K562 (cell line): ENCODE data around the gene PLS1. TPM values are rescaled to one million over a fixed set of nuclear protein-coding genes. Genes with fewer than 3 reads are reported as not detected.

Experiments
- CBFA2T2 ChIP-seq: fragments of 450-650 bp; conservative IDR thresholded peaks from 2 replicates; pipeline ENCODE4 v1.6.1; 2017; ENCODE audit warnings: mild to moderate bottlenecking
- CHD4 ChIP-seq: fragments of 200-600 bp; sonication (generic); IDR thresholded peaks from 3 replicates; pipeline ENCODE4 v1.6.1; 2012; ENCODE audit warnings: low read depth, mild to moderate bottlenecking, mixed read lengths, low read length, inconsistent platforms; ENCODE audit not compliant: insufficient read depth, insufficient replicate concordance, poor library complexity, severe bottlenecking
- EP300 ChIP-seq: IDR thresholded peaks from 2 replicates; pipeline ENCODE4 v1.6.1; 2012; ENCODE audit warnings: low read length, improper control_type of control experiment
- HSF4 ChIP-seq: fragments of 250-450 bp; sonication (Bioruptor Pico); IDR thresholded peaks from 2 replicates; pipeline ENCODE4 v2.1.2; 2022; ENCODE audit warnings: mild to moderate bottlenecking, moderate library complexity, borderline replicate concordance
- JUN ChIP-seq, 2 experiments: sonication (generic) in 1 of 2; formaldehyde crosslinking in 1 of 2; IDR thresholded peaks; 2 replicates each; pipeline versions ENCODE4 v1.6.1 to v1.8.0; 2012 to 2022; ENCODE audit warnings: borderline replicate concordance in 2 of 2, mild to moderate bottlenecking in 2 of 2, improper control_type of control experiment in 1 of 2, low read depth in 1 of 2, low read length in 1 of 2, missing genetic modification reagents in 1 of 2
- MCM3 ChIP-seq: fragments of 450-650 bp; IDR thresholded peaks from 2 replicates; pipeline ENCODE4 v1.6.1; 2016
- MCM5 ChIP-seq: fragments of 450-650 bp; IDR thresholded peaks from 2 replicates; pipeline ENCODE4 v1.6.1; 2016; ENCODE audit warnings: low read depth
- PURB ChIP-seq: sonication (generic); formaldehyde crosslinking; IDR thresholded peaks from 2 replicates; pipeline ENCODE4 v1.9.0; 2021; ENCODE audit warnings: low read depth, mild to moderate bottlenecking, missing genetic modification reagents
- RFX7 ChIP-seq: fragments of 250-450 bp; sonication (Bioruptor Pico); IDR thresholded peaks from 2 replicates; pipeline ENCODE4 v1.5.1; 2021; ENCODE audit warnings: mild to moderate bottlenecking
- RHOXF2B ChIP-seq: fragments of 250-450 bp; sonication (Bioruptor Pico); conservative IDR thresholded peaks from 2 replicates; pipeline ENCODE4 v1.5.1; 2021
- SAP30 ChIP-seq: fragments of 200-600 bp; sonication (generic); IDR thresholded peaks from 2 replicates; pipeline ENCODE4 v1.6.1; 2012; ENCODE audit warnings: borderline replicate concordance, low read depth, mild to moderate bottlenecking, moderate library complexity, low read length, control low read depth, inconsistent platforms; ENCODE audit not compliant: insufficient read depth, poor library complexity, severe bottlenecking
- SMARCA5 ChIP-seq: fragments of 450-650 bp; IDR thresholded peaks from 2 replicates; pipeline ENCODE4 v1.6.1; 2016
- TBP ChIP-seq: optimal IDR thresholded peaks from 2 replicates; pipeline ENCODE3; 2011; ENCODE audit warnings: low read depth, low read length, improper control_type of control experiment
- TFAP4 ChIP-seq: sonication (generic); formaldehyde crosslinking; IDR thresholded peaks from 2 replicates; pipeline ENCODE4 v1.8.0; 2022; ENCODE audit warnings: missing genetic modification reagents, mild to moderate bottlenecking, moderate library complexity, borderline replicate concordance
- TFE3 ChIP-seq: fragments of 450-650 bp; formaldehyde crosslinking; IDR thresholded peaks from 2 replicates; pipeline ENCODE4 v1.4.0; 2020; ENCODE audit warnings: mild to moderate bottlenecking, mixed read lengths
- ZBTB7A ChIP-seq: IDR thresholded peaks from 2 replicates; pipeline ENCODE4 v1.6.1; 2011; ENCODE audit warnings: low read depth, mild to moderate bottlenecking, low read length, moderate library complexity, borderline replicate concordance; ENCODE audit not compliant: control insufficient read depth
- ZFP30 ChIP-seq: fragments of 250-450 bp; sonication (Bioruptor Pico); IDR thresholded peaks from 2 replicates; pipeline ENCODE4 v1.8.0; 2022; ENCODE audit warnings: moderate library complexity, mild to moderate bottlenecking, inconsistent platforms, borderline replicate concordance
- ZNF589 ChIP-seq: fragments of 200-800 bp; sonication (Bioruptor generic); IDR thresholded peaks from 2 replicates; pipeline ENCODE4 v1.6.1; 2016; ENCODE audit warnings: low read depth, missing genetic modification characterization, missing compliant biosample characterization
- polyA plus RNA-seq, 8 experiments: library from polyadenylated mRNA; depleted of rRNA in 4 of 8; stranded (reverse) in 5 of 8; unstranded in 3 of 8; fragments of >200 nt; fragmentation: Nextera tagmentation in 2 of 8; fragmentation: Illumina TruSeq in 1 of 8; extraction: Ambion mirVana in 2 of 8; extraction: Trizol in 1 of 8; gene quantifications; 2 replicates each; pipeline versions ENCODE4 v1.2.1 to v1.2.3, GENCODE V29; 2011 to 2014; ENCODE audit warnings: inconsistent platforms in 1 of 8, missing spikeins in 1 of 8
- total RNA-seq, 7 experiments: library from RNA; depleted of rRNA in 6 of 7; stranded (reverse); fragments of >200 nt in 6 of 7; fragmentation: Illumina TruSeq in 2 of 7; extraction: Trizol in 2 of 7; gene quantifications; 2 replicates each; pipeline versions ENCODE4 v1.2.1 to v1.2.3, GENCODE V29; 2011 to 2021; ENCODE audit warnings: low replicate concordance in 1 of 7
- TF ChIP-seq, protein P1 (sequence below): fragments of 450-650 bp; IDR thresholded peaks from 2 replicates; pipeline ENCODE4 v1.6.1; 2018; ENCODE audit warnings: mild to moderate bottlenecking, low read depth; ENCODE audit not compliant: partially characterized antibody
- TF ChIP-seq, protein P2 (sequence below): fragments of 450-650 bp; IDR thresholded peaks from 2 replicates; pipeline ENCODE4 v1.6.1; 2016; ENCODE audit warnings: antibody characterized with exemption

Gene PLS1
- total and polyA plus RNA-seq, 9 of the 15 experiments (the other 6 are each of a cell fraction or from before 2014, with no cell fraction given), result 6.1 to 21.3 (median 13.0) TPM

- peak; percentile 90 for TF ChIP-seq TFAP4 (CRISPR knock-in tag)
- no peak for TF ChIP-seq MCM3
- TF ChIP-seq ZNF589 (CRISPR knock-in tag), result no peak; the same call in 1 of the 2 replicates
- peak; percentile 98 for TF ChIP-seq SAP30
- TF ChIP-seq CBFA2T2, result no peak
- TF ChIP-seq ZFP30 (CRISPR knock-in tag), result no peak
- TF ChIP-seq TBP, result peak; percentile 87
- TF ChIP-seq RHOXF2B, result no peak
- no peak for TF ChIP-seq RFX7
- peak; percentile 73 for TF ChIP-seq EP300
- no peak for TF ChIP-seq MCM5
- peak; percentile 74; the same call in 1 of the 2 replicates for TF ChIP-seq JUN (IDR thresholded peaks at IDR 0.05; ENCODE audit: borderline replicate concordance, low read depth, low read length)
- TF ChIP-seq JUN (CRISPR knock-in tag; IDR thresholded peaks at IDR 0.05; ENCODE audit: borderline replicate concordance), result no peak; the same call in 1 of the 2 replicates
- no peak for TF ChIP-seq SMARCA5
- TF ChIP-seq, protein P1, sequence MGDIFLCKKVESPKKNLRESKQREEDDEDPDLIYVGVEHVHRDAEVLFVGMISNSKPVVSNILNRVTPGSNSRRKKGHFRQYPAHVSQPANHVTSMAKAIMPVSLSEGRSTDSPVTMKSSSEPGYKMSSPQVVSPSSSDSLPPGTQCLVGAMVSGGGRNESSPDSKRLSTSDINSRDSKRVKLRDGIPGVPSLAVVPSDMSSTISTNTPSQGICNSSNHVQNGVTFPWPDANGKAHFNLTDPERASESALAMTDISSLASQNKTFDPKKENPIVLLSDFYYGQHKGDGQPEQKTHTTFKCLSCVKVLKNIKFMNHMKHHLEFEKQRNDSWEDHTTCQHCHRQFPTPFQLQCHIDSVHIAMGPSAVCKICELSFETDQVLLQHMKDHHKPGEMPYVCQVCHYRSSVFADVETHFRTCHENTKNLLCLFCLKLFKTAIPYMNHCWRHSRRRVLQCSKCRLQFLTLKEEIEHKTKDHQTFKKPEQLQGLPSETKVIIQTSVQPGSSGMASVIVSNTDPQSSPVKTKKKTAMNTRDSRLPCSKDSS, result no peak
- no peak for TF ChIP-seq HSF4 (CRISPR knock-in tag)
- TF ChIP-seq, protein P2, sequence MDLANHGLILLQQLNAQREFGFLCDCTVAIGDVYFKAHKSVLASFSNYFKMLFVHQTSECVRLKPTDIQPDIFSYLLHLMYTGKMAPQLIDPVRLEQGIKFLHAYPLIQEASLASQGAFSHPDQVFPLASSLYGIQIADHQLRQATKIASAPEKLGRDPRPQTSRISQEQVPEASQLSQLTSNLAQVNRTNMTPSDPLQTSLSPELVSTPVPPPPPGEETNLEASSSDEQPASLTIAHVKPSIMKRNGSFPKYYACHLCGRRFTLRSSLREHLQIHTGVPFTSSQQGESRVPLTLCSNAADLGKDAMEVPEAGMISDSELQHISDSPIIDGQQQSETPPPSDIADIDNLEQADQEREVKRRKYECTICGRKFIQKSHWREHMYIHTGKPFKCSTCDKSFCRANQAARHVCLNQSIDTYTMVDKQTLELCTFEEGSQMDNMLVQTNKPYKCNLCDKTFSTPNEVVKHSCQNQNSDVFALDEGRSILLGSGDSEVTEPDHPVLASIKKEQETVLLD, result peak; percentile 85
- TF ChIP-seq CHD4, result no peak
- TF ChIP-seq ZBTB7A, result peak; percentile 24; the same call in 1 of the 2 replicates
- no peak; the same call in 1 of the 2 replicates for TF ChIP-seq TFE3 (CRISPR knock-in tag)
- TF ChIP-seq PURB (CRISPR knock-in tag), result no peak
Observed at GRCh38 chr3:142578329-142579223, 17.6 kb upstream of the PLS1 start, which contains the start of gene ATR (continued).
